GM12878 (cell line): ENCODE measurements around the gene GALK2. TPM values are rescaled to one million over a fixed set of nuclear protein-coding genes. Genes with fewer than 3 reads are reported as not detected.

Experiments used
- CEBPB ChIP-seq, 2 experiments: fragments of 150-350 bp in 1 of 2; IDR thresholded peaks; 2 replicates each; pipeline ENCODE4 v1.6.1; 2012 to 2014; ENCODE audit warnings: low read depth in 2 of 2, low read length in 2 of 2, borderline replicate concordance in 1 of 2, inconsistent platforms in 1 of 2
- ESRRA ChIP-seq: IDR thresholded peaks from 2 replicates; pipeline ENCODE4 v1.6.1; 2012; ENCODE audit warnings: mild to moderate bottlenecking, low read length, improper control_type of control experiment
- FOXM1 ChIP-seq: IDR thresholded peaks from 2 replicates; pipeline ENCODE4 v1.6.1; 2012; ENCODE audit warnings: low read depth, mild to moderate bottlenecking, inconsistent platforms, low read length, moderate library complexity
- KAT2A ChIP-seq: conservative IDR thresholded peaks from 2 replicates; pipeline ENCODE4 v1.6.1; 2011; ENCODE audit warnings: low read depth, low read length; ENCODE audit not compliant: control insufficient read depth
- MEF2B ChIP-seq: fragments of 450-650 bp; IDR thresholded peaks from 2 replicates; pipeline ENCODE4 v1.6.1; 2018; ENCODE audit warnings: mild to moderate bottlenecking, moderate library complexity; ENCODE audit not compliant: partially characterized antibody, poor library complexity, severe bottlenecking
- MTA2 ChIP-seq: fragments of 450-650 bp; IDR thresholded peaks from 2 replicates; pipeline ENCODE4 v1.6.1; 2016; ENCODE audit warnings: low read depth, mild to moderate bottlenecking, moderate library complexity
- MTA3 ChIP-seq: IDR thresholded peaks from 2 replicates; pipeline ENCODE4 v1.6.1; 2012; ENCODE audit warnings: low read length, inconsistent platforms, borderline replicate concordance
- POLR2A ChIP-seq: IDR thresholded peaks from 2 replicates; pipeline ENCODE4 v1.6.1; 2011; ENCODE audit warnings: low read depth, mild to moderate bottlenecking, low read length
- RAD21 ChIP-seq: IDR thresholded peaks from 2 replicates; pipeline ENCODE4 v1.6.1; 2011; ENCODE audit warnings: mild to moderate bottlenecking, low read depth, low read length, moderate library complexity; ENCODE audit not compliant: insufficient read depth
- SMC3 ChIP-seq: IDR thresholded peaks from 2 replicates; pipeline ENCODE4 v1.6.1; 2011; ENCODE audit warnings: low read length, improper control_type of control experiment, borderline replicate concordance
- STAT1 ChIP-seq: fragments of 450-650 bp; conservative IDR thresholded peaks from 2 replicates; pipeline ENCODE4 v1.6.1; 2014; ENCODE audit warnings: antibody characterized with exemption, mild to moderate bottlenecking
- STAT3 ChIP-seq: IDR thresholded peaks from 2 replicates; pipeline ENCODE4 v1.6.1; 2011; ENCODE audit warnings: low read depth, low read length, improper control_type of control experiment
- ZNF217 ChIP-seq: fragments of 450-650 bp; IDR thresholded peaks from 2 replicates; pipeline ENCODE4 v1.6.1; 2017; ENCODE audit warnings: antibody characterized with exemption, mild to moderate bottlenecking
- ZZZ3 ChIP-seq: IDR thresholded peaks from 2 replicates; pipeline ENCODE4 v1.6.1; 2011; ENCODE audit warnings: low read depth; ENCODE audit not compliant: control insufficient read depth, insufficient read length
- polyA plus RNA-seq, 11 experiments: library from polyadenylated mRNA; depleted of rRNA in 4 of 11; unstranded in 6 of 11; stranded (reverse) in 5 of 11; fragments of >200 nt; fragmentation: Nextera tagmentation in 4 of 11; fragmentation: Illumina TruSeq in 1 of 11; extraction: Ambion mirVana in 4 of 11; extraction: Trizol in 1 of 11; gene quantifications; 1 replicate in 1 of 11; 2 replicates in 10 of 11; pipeline versions ENCODE4 v1.2.1 to v1.2.3, GENCODE V29; 2011 to 2016; ENCODE audit warnings: inconsistent platforms in 2 of 11, missing spikeins in 2 of 11, low read depth in 1 of 11
- total RNA-seq, 4 experiments: library from RNA; depleted of rRNA in 3 of 4; stranded (reverse); fragments of >200 nt in 3 of 4; fragmentation: Illumina TruSeq in 1 of 4; extraction: Trizol in 1 of 4; gene quantifications; 2 replicates each; pipeline versions ENCODE4 v1.2.1 to v1.2.3, GENCODE V29; 2013 to 2021
- TF ChIP-seq, protein P1 (sequence below): fragments of 450-650 bp; IDR thresholded peaks from 2 replicates; pipeline ENCODE4 v1.6.1; 2017; ENCODE audit warnings: mild to moderate bottlenecking, moderate library complexity
- TF ChIP-seq, protein P2 (sequence below): fragments of 450-650 bp; IDR thresholded peaks from 2 replicates; pipeline ENCODE4 v1.6.1; 2016; ENCODE audit warnings: mild to moderate bottlenecking
- TF ChIP-seq, protein P3 (sequence below): fragments of 450-650 bp; IDR thresholded peaks from 2 replicates; pipeline ENCODE4 v1.6.1; 2016; ENCODE audit warnings: mild to moderate bottlenecking

GALK2 gene
- total and polyA plus RNA-seq, 10 of the 15 experiments (the other 5 are each of a cell fraction or from before 2014, with no cell fraction given) = 11.9 to 26.7 (median 15.4) TPM

DNA sequence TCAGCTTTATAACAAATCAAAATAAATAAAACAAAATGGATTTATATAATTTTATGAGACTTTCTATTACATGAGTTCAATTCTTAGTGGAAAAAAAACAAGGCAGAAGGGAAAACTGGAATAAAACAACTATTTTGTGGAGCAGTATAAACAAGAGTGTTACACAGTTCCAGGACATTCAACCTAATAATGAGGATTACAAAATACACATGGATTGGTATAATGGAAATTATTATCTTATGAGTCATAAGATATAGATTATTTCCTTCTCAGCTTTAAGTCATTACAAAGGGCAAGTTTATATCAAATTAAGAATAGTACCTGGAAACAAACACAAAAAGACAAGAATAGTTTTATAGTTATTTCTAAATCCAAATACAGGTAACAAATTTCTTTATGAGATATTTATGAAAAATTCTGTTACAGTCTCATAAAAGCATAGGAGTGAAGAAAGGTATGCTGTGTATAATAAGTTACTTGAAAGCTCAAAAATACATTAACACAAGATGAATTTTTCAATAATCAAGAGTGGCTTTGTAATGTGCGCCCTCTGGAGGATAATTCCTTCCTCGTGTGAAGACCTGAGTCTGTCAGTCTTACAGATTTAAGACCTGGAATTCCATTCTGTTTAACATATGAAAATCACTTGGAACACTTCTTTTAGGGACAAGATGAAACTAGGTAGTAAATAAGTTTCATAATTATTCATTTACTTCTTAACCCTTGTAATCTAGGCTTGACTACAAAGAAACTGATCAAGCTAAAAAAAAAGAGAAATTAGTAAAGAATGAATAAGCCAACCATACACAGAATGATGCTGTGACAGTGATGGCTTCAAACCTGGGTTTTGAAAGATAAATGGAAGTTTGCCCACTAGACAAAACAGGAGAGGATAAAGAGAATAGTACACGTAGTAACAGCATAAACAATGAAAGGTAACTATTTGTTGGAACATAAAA lies 24.1 kb upstream of the GALK2 start (continued):
- TF ChIP-seq, protein P1, sequence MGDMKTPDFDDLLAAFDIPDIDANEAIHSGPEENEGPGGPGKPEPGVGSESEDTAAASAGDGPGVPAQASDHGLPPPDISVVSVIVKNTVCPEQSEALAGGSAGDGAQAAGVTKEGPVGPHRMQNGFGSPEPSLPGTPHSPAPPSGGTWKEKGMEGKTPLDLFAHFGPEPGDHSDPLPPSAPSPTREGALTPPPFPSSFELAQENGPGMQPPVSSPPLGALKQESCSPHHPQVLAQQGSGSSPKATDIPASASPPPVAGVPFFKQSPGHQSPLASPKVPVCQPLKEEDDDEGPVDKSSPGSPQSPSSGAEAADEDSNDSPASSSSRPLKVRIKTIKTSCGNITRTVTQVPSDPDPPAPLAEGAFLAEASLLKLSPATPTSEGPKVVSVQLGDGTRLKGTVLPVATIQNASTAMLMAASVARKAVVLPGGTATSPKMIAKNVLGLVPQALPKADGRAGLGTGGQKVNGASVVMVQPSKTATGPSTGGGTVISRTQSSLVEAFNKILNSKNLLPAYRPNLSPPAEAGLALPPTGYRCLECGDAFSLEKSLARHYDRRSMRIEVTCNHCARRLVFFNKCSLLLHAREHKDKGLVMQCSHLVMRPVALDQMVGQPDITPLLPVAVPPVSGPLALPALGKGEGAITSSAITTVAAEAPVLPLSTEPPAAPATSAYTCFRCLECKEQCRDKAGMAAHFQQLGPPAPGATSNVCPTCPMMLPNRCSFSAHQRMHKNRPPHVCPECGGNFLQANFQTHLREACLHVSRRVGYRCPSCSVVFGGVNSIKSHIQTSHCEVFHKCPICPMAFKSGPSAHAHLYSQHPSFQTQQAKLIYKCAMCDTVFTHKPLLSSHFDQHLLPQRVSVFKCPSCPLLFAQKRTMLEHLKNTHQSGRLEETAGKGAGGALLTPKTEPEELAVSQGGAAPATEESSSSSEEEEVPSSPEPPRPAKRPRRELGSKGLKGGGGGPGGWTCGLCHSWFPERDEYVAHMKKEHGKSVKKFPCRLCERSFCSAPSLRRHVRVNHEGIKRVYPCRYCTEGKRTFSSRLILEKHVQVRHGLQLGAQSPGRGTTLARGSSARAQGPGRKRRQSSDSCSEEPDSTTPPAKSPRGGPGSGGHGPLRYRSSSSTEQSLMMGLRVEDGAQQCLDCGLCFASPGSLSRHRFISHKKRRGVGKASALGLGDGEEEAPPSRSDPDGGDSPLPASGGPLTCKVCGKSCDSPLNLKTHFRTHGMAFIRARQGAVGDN = no peak
- TF ChIP-seq STAT1 (no peak), ZZZ3 (no peak), CEBPB (IDR thresholded peaks at IDR 0.05; ENCODE audit: borderline replicate concordance in 1 of 2, low read depth in 2 of 2, low read length in 2 of 2) (no peak), KAT2A (no peak), MEF2B (no peak), RAD21 (peak; percentile 57), MTA3 (no peak), POLR2A (no peak), ZNF217 (no peak), MTA2 (no peak), ESRRA (no peak), FOXM1 (no peak), STAT3 (no peak), SMC3 (peak; percentile 49; the same call in 1 of the 2 replicates)
- TF ChIP-seq, protein P2, sequence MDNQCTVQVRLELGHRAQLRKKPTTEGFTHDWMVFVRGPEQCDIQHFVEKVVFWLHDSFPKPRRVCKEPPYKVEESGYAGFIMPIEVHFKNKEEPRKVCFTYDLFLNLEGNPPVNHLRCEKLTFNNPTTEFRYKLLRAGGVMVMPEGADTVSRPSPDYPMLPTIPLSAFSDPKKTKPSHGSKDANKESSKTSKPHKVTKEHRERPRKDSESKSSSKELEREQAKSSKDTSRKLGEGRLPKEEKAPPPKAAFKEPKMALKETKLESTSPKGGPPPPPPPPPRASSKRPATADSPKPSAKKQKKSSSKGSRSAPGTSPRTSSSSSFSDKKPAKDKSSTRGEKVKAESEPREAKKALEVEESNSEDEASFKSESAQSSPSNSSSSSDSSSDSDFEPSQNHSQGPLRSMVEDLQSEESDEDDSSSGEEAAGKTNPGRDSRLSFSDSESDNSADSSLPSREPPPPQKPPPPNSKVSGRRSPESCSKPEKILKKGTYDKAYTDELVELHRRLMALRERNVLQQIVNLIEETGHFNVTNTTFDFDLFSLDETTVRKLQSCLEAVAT = no peak
- TF ChIP-seq, protein P3, sequence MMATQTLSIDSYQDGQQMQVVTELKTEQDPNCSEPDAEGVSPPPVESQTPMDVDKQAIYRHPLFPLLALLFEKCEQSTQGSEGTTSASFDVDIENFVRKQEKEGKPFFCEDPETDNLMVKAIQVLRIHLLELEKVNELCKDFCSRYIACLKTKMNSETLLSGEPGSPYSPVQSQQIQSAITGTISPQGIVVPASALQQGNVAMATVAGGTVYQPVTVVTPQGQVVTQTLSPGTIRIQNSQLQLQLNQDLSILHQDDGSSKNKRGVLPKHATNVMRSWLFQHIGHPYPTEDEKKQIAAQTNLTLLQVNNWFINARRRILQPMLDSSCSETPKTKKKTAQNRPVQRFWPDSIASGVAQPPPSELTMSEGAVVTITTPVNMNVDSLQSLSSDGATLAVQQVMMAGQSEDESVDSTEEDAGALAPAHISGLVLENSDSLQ = 0 out of 2 replicates have a peak, but pooled peaks have one; percentile 18
